Measurements from ENCODE around the gene GSTA4.

DNA sequence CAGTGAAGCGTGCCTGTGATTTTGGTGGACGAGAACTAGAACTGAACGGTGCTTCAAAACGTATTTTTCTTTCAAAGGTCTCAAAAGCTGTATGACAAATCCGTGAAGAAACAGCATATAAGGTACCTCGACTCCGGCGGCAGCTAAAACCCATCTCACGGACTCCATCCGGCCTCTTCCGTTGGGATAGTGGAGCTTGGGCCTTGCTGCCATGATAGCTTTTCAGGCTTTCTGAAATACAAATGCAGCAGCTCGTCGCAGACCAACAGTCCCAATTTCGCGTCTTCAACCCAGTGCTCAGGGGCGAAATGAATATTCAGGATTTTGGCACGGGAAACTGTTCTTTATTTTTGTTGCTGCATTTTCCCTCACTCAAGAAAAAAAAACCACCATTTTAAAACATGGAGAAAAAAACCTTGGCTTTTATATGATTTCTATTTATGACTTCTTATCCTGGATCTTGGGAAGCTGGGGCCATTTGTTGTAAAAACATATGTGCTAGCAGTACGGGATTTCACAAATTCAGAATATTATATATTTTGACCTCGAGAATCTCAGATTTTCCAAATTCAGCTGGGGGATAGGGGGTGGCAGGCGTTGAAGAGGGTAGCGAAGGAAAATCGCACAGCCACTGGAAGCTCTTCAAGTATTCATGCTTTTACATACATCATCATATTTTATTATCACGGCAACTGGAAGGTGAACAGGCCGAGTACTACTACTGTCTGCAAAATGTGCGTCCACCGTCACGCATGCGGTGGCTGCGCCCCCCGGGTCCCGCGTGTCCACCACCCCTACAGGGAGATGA lies 849 bp downstream of the GSTA4 start:
- TF ChIP-seq, protein P1, sequence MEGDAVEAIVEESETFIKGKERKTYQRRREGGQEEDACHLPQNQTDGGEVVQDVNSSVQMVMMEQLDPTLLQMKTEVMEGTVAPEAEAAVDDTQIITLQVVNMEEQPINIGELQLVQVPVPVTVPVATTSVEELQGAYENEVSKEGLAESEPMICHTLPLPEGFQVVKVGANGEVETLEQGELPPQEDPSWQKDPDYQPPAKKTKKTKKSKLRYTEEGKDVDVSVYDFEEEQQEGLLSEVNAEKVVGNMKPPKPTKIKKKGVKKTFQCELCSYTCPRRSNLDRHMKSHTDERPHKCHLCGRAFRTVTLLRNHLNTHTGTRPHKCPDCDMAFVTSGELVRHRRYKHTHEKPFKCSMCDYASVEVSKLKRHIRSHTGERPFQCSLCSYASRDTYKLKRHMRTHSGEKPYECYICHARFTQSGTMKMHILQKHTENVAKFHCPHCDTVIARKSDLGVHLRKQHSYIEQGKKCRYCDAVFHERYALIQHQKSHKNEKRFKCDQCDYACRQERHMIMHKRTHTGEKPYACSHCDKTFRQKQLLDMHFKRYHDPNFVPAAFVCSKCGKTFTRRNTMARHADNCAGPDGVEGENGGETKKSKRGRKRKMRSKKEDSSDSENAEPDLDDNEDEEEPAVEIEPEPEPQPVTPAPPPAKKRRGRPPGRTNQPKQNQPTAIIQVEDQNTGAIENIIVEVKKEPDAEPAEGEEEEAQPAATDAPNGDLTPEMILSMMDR (IDR thresholded peaks at IDR 0.05), result no peak
- TF ChIP-seq POLR2A (IDR thresholded peaks at IDR 0.05), result no peak
- TF ChIP-seq EP300 (IDR thresholded peaks at IDR 0.05), result no peak

Measured in ovary (tissue), 3 donors.